GM23248 (cell line): ENCODE measurements around the gene MBOAT1. TPM values are rescaled to one million over a fixed set of nuclear protein-coding genes. Genes with fewer than 3 reads are reported as not detected.

Source experiments
- DNase-seq: peaks from one replicate; pipeline ENCODE4 v3.0.0-alpha.2; 2015
- H2AFZ ChIP-seq: fragments of 200-600 bp; sonication (generic); 2 replicates; pipeline ENCODE4 v1.6.1; 2016; ENCODE audit warnings: antibody characterized with exemption
- H3F3A ChIP-seq: fragments of 200-600 bp; sonication (generic); 2 replicates; pipeline ENCODE4 v1.6.1; 2016; ENCODE audit warnings: mild to moderate bottlenecking, antibody characterized with exemption, mixed run types; ENCODE audit not compliant: insufficient read depth
- H3K27ac ChIP-seq: fragments of 200-600 bp; sonication (generic); 2 replicates; pipeline ENCODE4 v1.5.1; 2016; ENCODE audit warnings: mild to moderate bottlenecking
- H3K27me3 ChIP-seq: fragments of 200-600 bp; sonication (generic); replicated peaks from 2 replicates; pipeline ENCODE4 v1.6.1; 2016; ENCODE audit warnings: mild to moderate bottlenecking; ENCODE audit not compliant: insufficient read depth
- H3K36me3 ChIP-seq: fragments of 200-600 bp; sonication (generic); 2 replicates; pipeline ENCODE4 v1.6.1; 2016; ENCODE audit warnings: low read depth, mild to moderate bottlenecking
- H3K4me1 ChIP-seq: fragments of 200-600 bp; sonication (generic); 2 replicates; pipeline ENCODE4 v1.6.1; 2016; ENCODE audit warnings: mild to moderate bottlenecking; ENCODE audit not compliant: insufficient read depth
- H3K4me2 ChIP-seq: fragments of 200-600 bp; sonication (generic); one replicate; pipeline ENCODE4 v1.6.1; 2016; ENCODE audit warnings: mild to moderate bottlenecking; ENCODE audit not compliant: unreplicated experiment
- H3K4me3 ChIP-seq: fragments of 200-600 bp; sonication (generic); 2 replicates; pipeline ENCODE4 v1.5.1; 2016; ENCODE audit warnings: mild to moderate bottlenecking
- H3K79me2 ChIP-seq: fragments of 200-600 bp; sonication (generic); 2 replicates; pipeline ENCODE4 v1.6.1; 2016; ENCODE audit warnings: mild to moderate bottlenecking; ENCODE audit not compliant: insufficient read depth
- H3K9ac ChIP-seq: fragments of 200-600 bp; sonication (generic); 2 replicates; pipeline ENCODE4 v1.6.1; 2016; ENCODE audit warnings: mild to moderate bottlenecking
- H3K9me2 ChIP-seq: fragments of 200-600 bp; sonication (generic); 2 replicates; pipeline ENCODE4 v1.6.1; 2016; ENCODE audit warnings: mixed run types, mild to moderate bottlenecking, moderate library complexity; ENCODE audit not compliant: insufficient read depth
- H3K9me3 ChIP-seq: fragments of 200-600 bp; sonication (generic); one replicate; pipeline ENCODE4 v1.6.1; 2017; ENCODE audit warnings: low read depth
- H4K20me1 ChIP-seq: fragments of 200-600 bp; sonication (generic); 2 replicates; pipeline ENCODE4 v1.6.0; 2016; ENCODE audit not compliant: insufficient read depth
- EZH2 ChIP-seq: fragments of 200-600 bp; sonication (generic); IDR thresholded peaks from 2 replicates; pipeline ENCODE4 v1.6.1; 2018; ENCODE audit warnings: antibody characterized with exemption, mild to moderate bottlenecking; ENCODE audit not compliant: insufficient read depth, poor library complexity, severe bottlenecking
- EZH2phosphoT487 ChIP-seq: fragments of 200-600 bp; sonication (generic); IDR thresholded peaks from 2 replicates; pipeline ENCODE4 v1.6.1; 2018; ENCODE audit warnings: antibody characterized with exemption, moderate library complexity, mild to moderate bottlenecking, low read depth; ENCODE audit not compliant: insufficient read depth
- WGBS, 2 experiments: methylation state at CpG; one replicate each; pipeline ENCODE4 v1.1.6; 2015 to 2017; ENCODE audit warnings: low lambda C conversion rate in 2 of 2, low coverage in 1 of 2; ENCODE audit errors: missing lambda C conversion rate in 2 of 2; 5-methylcytosine and 5-hydroxymethylcytosine counted together
- in situ Hi-C: fragments of 300-500 bp; cut with MboI; formaldehyde crosslinking; loops from 2 replicates; pipeline ENCODE4 v1.15.0; 2020
- polyA plus RNA-seq: library from polyadenylated mRNA; unstranded; fragments of >200 nt; fragmentation: Nextera tagmentation; extraction: Ambion mirVana; gene quantifications from 2 replicates; pipeline ENCODE4 v1.2.1, GENCODE V29; 2016
- total RNA-seq: library from RNA; depleted of rRNA; stranded (reverse); fragments of >200 nt; shearing (Covaris generic); gene quantifications from 2 replicates; pipeline ENCODE4 v1.2.3, GENCODE V29; 2014

Gene MBOAT1
- total and polyA plus RNA-seq, 2 experiments from 2014 or later, result 1.8 to 4.0 TPM

DNA sequence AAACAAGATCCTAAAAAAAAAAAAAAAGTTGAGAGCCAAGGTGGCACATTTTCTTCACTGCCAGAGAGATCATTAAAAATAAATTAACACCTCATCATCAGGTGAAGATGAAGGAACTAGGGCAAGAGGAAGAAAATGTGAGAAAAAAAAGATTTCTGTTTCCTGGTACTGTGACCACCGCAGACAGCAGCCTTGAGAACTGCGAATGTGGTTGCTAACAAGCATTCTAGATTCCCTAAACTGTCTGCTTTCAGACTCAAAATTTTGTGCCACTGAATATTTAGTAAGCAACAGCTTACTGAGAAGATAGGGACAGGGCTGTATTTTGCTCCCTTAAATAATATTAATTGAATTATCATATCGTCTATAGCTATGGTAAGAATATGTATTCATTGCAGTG, 24.1 kb upstream of the MBOAT1 start:
- 65 to 78% methylated on average over 3 of the region's 3 CpGs for whole genome bisulfite sequencing, 2 experiments
- no peak overlapping the region for H3K9ac ChIP-seq
- H3F3A ChIP-seq, result no peaks in the 10 kb centered on the region
- H3K4me3 ChIP-seq, result no peak overlapping the region
- no peaks in the 10 kb centered on the region for H3K4me1 ChIP-seq
- H3K27me3 ChIP-seq, result no peaks in the 10 kb centered on the region
- TF ChIP-seq EZH2phosphoT487, result no peak
- H2AFZ ChIP-seq, result no peak overlapping the region
- no peaks in the 10 kb centered on the region for H3K9me2 ChIP-seq
- no peak for DNase-seq
- H4K20me1 ChIP-seq, result no peaks in the 10 kb centered on the region
- H3K4me2 ChIP-seq, result no peak overlapping the region
- no peaks in the 10 kb centered on the region for H3K79me2 ChIP-seq
- no peaks in the 10 kb centered on the region for H3K36me3 ChIP-seq
- H3K27ac ChIP-seq, result no peak overlapping the region
- H3K9me3 ChIP-seq, result no peaks in the 10 kb centered on the region
- in situ Hi-C loops, result no loop called here

DNA sequence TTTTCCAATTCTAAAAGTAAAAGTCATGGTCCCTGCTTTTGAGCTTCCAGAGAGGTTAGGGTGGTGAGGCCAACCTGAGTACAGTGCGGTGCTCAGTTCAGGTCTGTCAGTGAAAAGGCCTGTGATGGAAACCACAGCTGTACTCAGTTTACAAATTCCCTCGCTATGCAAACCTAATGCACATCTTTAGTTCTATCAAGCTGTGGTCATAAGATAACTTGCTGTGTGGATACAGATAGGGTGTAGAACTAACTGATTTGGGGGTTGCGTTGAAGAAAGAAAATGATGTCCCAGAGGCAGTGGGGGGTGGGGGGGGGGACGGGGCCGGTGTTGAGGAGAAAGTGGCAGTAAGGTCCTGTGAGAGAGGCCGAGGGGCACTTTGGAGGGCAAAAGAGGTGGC, 22.8 kb upstream of the MBOAT1 start:
- H3K79me2 ChIP-seq, result no peaks in the 10 kb centered on the region
- DNase-seq, result no peak
- no peaks in the 10 kb centered on the region for H3F3A ChIP-seq
- H3K4me2 ChIP-seq, result no peak overlapping the region
- no peaks in the 10 kb centered on the region for H4K20me1 ChIP-seq
- no peaks in the 10 kb centered on the region for H3K27me3 ChIP-seq
- H3K4me1 ChIP-seq, result no peaks in the 10 kb centered on the region
- no peak overlapping the region for H2AFZ ChIP-seq
- no peaks in the 10 kb centered on the region for H3K9me2 ChIP-seq
- no peak for TF ChIP-seq EZH2
- no peak for TF ChIP-seq EZH2phosphoT487
- H3K27ac ChIP-seq, result no peak overlapping the region
- H3K4me3 ChIP-seq, result no peak overlapping the region
- no peaks in the 10 kb centered on the region for H3K9me3 ChIP-seq
- WGBS, 2 experiments, result 62 to 88% methylated on average over 4 to 6 of the region's 6 CpGs
- H3K9ac ChIP-seq, result no peak overlapping the region
- in situ Hi-C loops, result no loop called here
- no peaks in the 10 kb centered on the region for H3K36me3 ChIP-seq

DNA sequence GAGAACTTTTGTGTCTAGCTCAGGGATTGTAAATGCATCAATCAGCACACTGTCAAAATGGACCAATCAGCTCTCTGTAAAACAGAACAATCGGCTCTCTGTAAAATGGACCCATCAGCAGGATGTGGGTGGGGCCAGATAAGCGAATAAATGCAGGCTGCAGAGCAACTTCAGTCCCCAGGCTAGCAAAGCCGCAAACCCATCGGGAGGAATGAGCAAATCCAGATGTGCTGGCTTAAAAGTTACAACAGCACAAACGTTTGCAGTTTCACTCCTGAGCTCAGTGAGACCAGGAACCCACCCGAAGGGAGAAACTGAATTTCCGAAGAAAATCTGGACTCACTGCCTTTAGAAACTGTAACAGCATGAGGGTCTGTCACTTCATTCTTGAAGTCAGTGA, 21.9 kb upstream of the MBOAT1 start:
- no peak for TF ChIP-seq EZH2phosphoT487
- TF ChIP-seq EZH2, result no peak
- H3K36me3 ChIP-seq, result no peaks in the 10 kb centered on the region
- 19 to 20% methylated on average over 7 of the region's 7 CpGs for WGBS, 2 experiments
- in situ Hi-C loops, result no loop called here
- H3F3A ChIP-seq, result no peaks in the 10 kb centered on the region
- no peaks in the 10 kb centered on the region for H3K9me3 ChIP-seq
- no peak overlapping the region for H3K4me3 ChIP-seq
- H3K4me2 ChIP-seq, result no peak overlapping the region
- no peak overlapping the region for H3K9ac ChIP-seq
- H4K20me1 ChIP-seq, result no peaks in the 10 kb centered on the region
- no peak overlapping the region for H3K27ac ChIP-seq
- H2AFZ ChIP-seq, result no peak overlapping the region
- no peaks in the 10 kb centered on the region for H3K4me1 ChIP-seq
- H3K27me3 ChIP-seq, result no peaks in the 10 kb centered on the region
- no peaks in the 10 kb centered on the region for H3K79me2 ChIP-seq
- H3K9me2 ChIP-seq, result no peaks in the 10 kb centered on the region
- no peak for DNase-seq

DNA sequence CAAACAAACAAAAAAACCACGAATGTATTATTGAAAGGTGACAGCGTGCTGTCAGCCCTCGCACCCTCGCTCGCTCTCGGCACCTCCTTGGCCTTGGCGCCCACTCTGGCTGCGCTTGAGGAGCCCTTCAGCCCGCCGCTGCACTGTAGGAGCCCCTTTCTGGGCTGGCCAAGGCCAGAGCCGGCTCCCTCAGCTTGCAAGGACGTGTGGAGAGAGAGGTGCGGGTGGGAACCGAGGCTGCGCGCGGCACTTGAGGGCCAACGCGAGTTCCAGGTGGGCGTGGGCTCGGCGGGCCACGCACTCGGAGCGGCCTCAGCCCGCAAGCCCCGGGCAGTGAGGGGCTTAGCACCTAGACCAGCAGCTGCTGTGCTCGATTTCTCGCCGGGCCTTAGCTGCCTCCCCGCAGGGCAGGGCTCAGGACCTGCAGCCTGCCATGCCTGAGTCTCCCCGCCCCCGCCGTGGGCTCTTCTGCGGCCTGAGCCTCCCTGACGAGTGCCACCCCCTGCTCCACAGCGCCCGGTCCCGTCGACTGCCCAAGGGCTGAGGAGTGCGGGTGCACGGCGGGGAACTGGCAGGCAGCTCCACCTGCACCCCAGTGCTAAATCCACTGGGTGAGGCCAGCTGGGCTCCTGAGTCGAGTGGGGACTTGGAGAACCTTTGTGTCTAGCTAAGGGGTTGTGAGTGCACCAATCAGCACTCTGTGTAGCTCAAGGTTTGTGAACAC, 20.9 kb upstream of the MBOAT1 start:
- Histone ChIP-seq H3K36me3 (no peaks in the 10 kb centered on the region), H3K27ac (no peak overlapping the region), H3K9ac (no peak overlapping the region), H3K4me2 (no peak overlapping the region), H3K79me2 (no peaks in the 10 kb centered on the region), H3F3A (no peaks in the 10 kb centered on the region), H3K4me3 (no peak overlapping the region), H3K9me2 (no peaks in the 10 kb centered on the region), H2AFZ (no peak overlapping the region), H4K20me1 (no peaks in the 10 kb centered on the region), H3K27me3 (no peaks in the 10 kb centered on the region), H3K9me3 (no peaks in the 10 kb centered on the region), H3K4me1 (no peaks in the 10 kb centered on the region)
- whole genome bisulfite sequencing, 2 experiments, result 88 to 91% methylated on average over 43 to 44 of the region's 44 CpGs
- in situ Hi-C loops, result no loop called here
- DNase-seq, result no peak
- TF ChIP-seq EZH2phosphoT487 (no peak), EZH2 (no peak)

DNA sequence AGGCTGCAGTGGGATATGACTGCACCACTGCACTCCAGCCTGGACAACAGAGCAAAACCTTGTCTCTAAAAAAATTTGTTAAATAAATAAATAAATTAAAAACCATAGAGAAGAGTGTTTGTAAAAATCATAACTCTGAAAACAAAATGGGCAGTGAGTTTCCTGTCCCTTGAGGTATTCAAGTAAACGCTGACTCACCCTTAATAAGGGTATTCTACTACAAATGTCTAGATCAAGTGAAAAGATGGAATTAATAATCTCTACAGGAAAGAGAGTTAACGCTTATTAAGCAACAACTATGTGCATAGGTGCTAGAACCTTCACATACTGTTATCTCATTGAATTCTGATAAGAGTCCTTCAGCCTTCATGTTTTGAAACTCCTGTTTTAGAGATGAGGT, 19.9 kb upstream of the MBOAT1 start:
- H3K79me2 ChIP-seq, result no peaks in the 10 kb centered on the region
- 83 to 87% methylated on average over 2 of the region's 2 CpGs for WGBS, 2 experiments
- no peak for DNase-seq

More for the DNA sequence above, 19.9 kb upstream of the MBOAT1 start:
- no peaks in the 10 kb centered on the region for H3K9me2 ChIP-seq
- H2AFZ ChIP-seq, result no peak overlapping the region
- H3K9ac ChIP-seq, result no peak overlapping the region
- no peak overlapping the region for H3K4me2 ChIP-seq
- no peak overlapping the region for H3K27ac ChIP-seq
- no peaks in the 10 kb centered on the region for H4K20me1 ChIP-seq
- H3K27me3 ChIP-seq, result no peaks in the 10 kb centered on the region
- no peak overlapping the region for H3K4me3 ChIP-seq
- H3K4me1 ChIP-seq, result no peaks in the 10 kb centered on the region
- H3K9me3 ChIP-seq, result no peaks in the 10 kb centered on the region
- H3F3A ChIP-seq, result no peaks in the 10 kb centered on the region
- no peaks in the 10 kb centered on the region for H3K36me3 ChIP-seq
- TF ChIP-seq EZH2 (no peak), EZH2phosphoT487 (no peak)
- in situ Hi-C loops, result no loop called here
